HepG2 (cell line): ENCODE results near the gene PLB1. TPM values are rescaled to one million over a fixed set of nuclear protein-coding genes. Genes with fewer than 3 reads are reported as not detected.

ENCODE experiments used
- CC2D1A ChIP-seq: sonication (generic); formaldehyde crosslinking; IDR thresholded peaks from 2 replicates; pipeline ENCODE4 v1.8.1; 2023; ENCODE audit warnings: mild to moderate bottlenecking, missing genetic modification reagents
- CHD2 ChIP-seq: IDR thresholded peaks from 2 replicates; pipeline ENCODE4 v1.6.1; 2011; ENCODE audit warnings: low read depth, low read length, improper control_type of control experiment
- FOXK1 ChIP-seq: sonication (generic); formaldehyde crosslinking; IDR thresholded peaks from 2 replicates; pipeline ENCODE4 v1.4.0; 2020; ENCODE audit warnings: low read depth, missing genetic modification reagents, borderline replicate concordance
- GZF1 ChIP-seq: sonication (generic); formaldehyde crosslinking; IDR thresholded peaks from 2 replicates; pipeline ENCODE4 v1.5.1; 2020; ENCODE audit warnings: mild to moderate bottlenecking, missing genetic modification reagents
- IRF2 ChIP-seq: IDR thresholded peaks from 2 replicates; pipeline ENCODE4 v1.6.1; 2018; ENCODE audit warnings: missing genetic modification reagents, missing compliant biosample characterization
- KAT7 ChIP-seq: IDR thresholded peaks from 2 replicates; pipeline ENCODE4 v1.6.1; 2018; ENCODE audit warnings: borderline replicate concordance, missing compliant biosample characterization
- KDM2A ChIP-seq: sonication (generic); formaldehyde crosslinking; IDR thresholded peaks from 2 replicates; pipeline ENCODE4 v1.4.0; 2020; ENCODE audit warnings: low read depth, missing genetic modification reagents, borderline replicate concordance
- KMT2A ChIP-seq: sonication (generic); formaldehyde crosslinking; IDR thresholded peaks from 2 replicates; pipeline ENCODE4 v1.4.0; 2020; ENCODE audit warnings: missing genetic modification reagents
- MXD3 ChIP-seq: IDR thresholded peaks from 2 replicates; pipeline ENCODE4 v1.6.1; 2016; ENCODE audit warnings: mild to moderate bottlenecking, missing biosample characterization, missing genetic modification reagents
- PHB2 ChIP-seq: fragments of 450-650 bp; IDR thresholded peaks from 2 replicates; pipeline ENCODE4 v1.6.1; 2018; ENCODE audit not compliant: partially characterized antibody
- POGK ChIP-seq: sonication (generic); formaldehyde crosslinking; conservative IDR thresholded peaks from 2 replicates; pipeline ENCODE4 v1.8.0; 2022; ENCODE audit warnings: mild to moderate bottlenecking, moderate library complexity, missing genetic modification reagents
- RARG ChIP-seq: sonication (generic); formaldehyde crosslinking; IDR thresholded peaks from 2 replicates; pipeline ENCODE4 v1.4.0; 2020; ENCODE audit warnings: low read depth, mild to moderate bottlenecking, missing genetic modification reagents
- SP2 ChIP-seq: sonication (generic); formaldehyde crosslinking; IDR thresholded peaks from 2 replicates; pipeline ENCODE4 v1.5.1; 2020; ENCODE audit warnings: mild to moderate bottlenecking, missing genetic modification reagents
- ZBTB2 ChIP-seq: sonication (generic); formaldehyde crosslinking; IDR thresholded peaks from 2 replicates; pipeline ENCODE4 v1.8.0; 2022; ENCODE audit warnings: low read depth, missing genetic modification reagents
- ZNF468 ChIP-seq: sonication (generic); formaldehyde crosslinking; IDR thresholded peaks from 2 replicates; pipeline ENCODE4 v1.8.0; 2022; ENCODE audit warnings: mild to moderate bottlenecking, moderate library complexity, missing genetic modification reagents
- ZNF577 ChIP-seq: sonication (generic); formaldehyde crosslinking; IDR thresholded peaks from 2 replicates; pipeline ENCODE4 v1.4.0; 2020; ENCODE audit warnings: mild to moderate bottlenecking, low read depth, missing genetic modification reagents, borderline replicate concordance
- ZNF772 ChIP-seq: sonication (generic); formaldehyde crosslinking; IDR thresholded peaks from 2 replicates; pipeline ENCODE4 v1.5.0; 2020; ENCODE audit warnings: mild to moderate bottlenecking, missing genetic modification reagents
- ZSCAN31 ChIP-seq: sonication (generic); formaldehyde crosslinking; IDR thresholded peaks from 2 replicates; pipeline ENCODE4 v1.5.0; 2020; ENCODE audit warnings: low read depth, mild to moderate bottlenecking, missing genetic modification reagents
- polyA plus RNA-seq, 8 experiments: library from polyadenylated mRNA; depleted of rRNA in 3 of 8; stranded (reverse) in 7 of 8; unstranded in 1 of 8; fragments of >200 nt; fragmentation: Illumina TruSeq in 4 of 8; extraction: Trizol in 4 of 8; gene quantifications; 2 replicates each; pipeline versions ENCODE4 v1.2.1 to v1.2.3, GENCODE V29; 2011 to 2016; ENCODE audit warnings: low read depth in 4 of 8, missing spikeins in 1 of 8, mixed read lengths in 1 of 8; ENCODE audit not compliant: insufficient read depth in 1 of 8
- total RNA-seq, 5 experiments: library from RNA; depleted of rRNA; stranded (reverse); fragments of >200 nt; fragmentation: Illumina TruSeq; extraction: Trizol; gene quantifications; 2 replicates each; pipeline ENCODE4 v1.2.3, GENCODE V29; 2016; ENCODE audit warnings: low read depth in 1 of 5
- TF ChIP-seq, protein P1 (sequence below): sonication (generic); formaldehyde crosslinking; IDR thresholded peaks from 2 replicates; pipeline ENCODE4 v1.4.0; 2020; ENCODE audit warnings: missing genetic modification reagents; ENCODE audit errors: not compliant biosample characterization
- TF ChIP-seq, protein P2 (sequence below): sonication (generic); formaldehyde crosslinking; IDR thresholded peaks from 2 replicates; pipeline ENCODE4 v1.8.0; 2022; ENCODE audit warnings: missing genetic modification reagents, mild to moderate bottlenecking, inconsistent platforms, borderline replicate concordance
- TF ChIP-seq, protein P3 (sequence below): sonication (generic); formaldehyde crosslinking; IDR thresholded peaks from 2 replicates; pipeline ENCODE4 v1.4.0; 2020; ENCODE audit warnings: missing genetic modification reagents, borderline replicate concordance

The PLB1 gene
- total and polyA plus RNA-seq, 2 of the 13 experiments (the other 11 are each of a cell fraction or from before 2014, with no cell fraction given): 0.20 to 1.8 TPM

- no peak for TF ChIP-seq POGK (CRISPR knock-in tag)
- TF ChIP-seq, protein P1, sequence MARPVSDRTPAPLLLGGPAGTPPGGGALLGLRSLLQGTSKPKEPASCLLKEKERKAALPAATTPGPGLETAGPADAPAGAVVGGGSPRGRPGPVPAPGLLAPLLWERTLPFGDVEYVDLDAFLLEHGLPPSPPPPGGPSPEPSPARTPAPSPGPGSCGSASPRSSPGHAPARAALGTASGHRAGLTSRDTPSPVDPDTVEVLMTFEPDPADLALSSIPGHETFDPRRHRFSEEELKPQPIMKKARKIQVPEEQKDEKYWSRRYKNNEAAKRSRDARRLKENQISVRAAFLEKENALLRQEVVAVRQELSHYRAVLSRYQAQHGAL: no peak
- TF ChIP-seq CC2D1A (CRISPR knock-in tag): no peak
- TF ChIP-seq MXD3 (CRISPR knock-in tag): no peak
- no peak for TF ChIP-seq ZSCAN31 (CRISPR knock-in tag)
- no peak for TF ChIP-seq FOXK1
- TF ChIP-seq, protein P2, sequence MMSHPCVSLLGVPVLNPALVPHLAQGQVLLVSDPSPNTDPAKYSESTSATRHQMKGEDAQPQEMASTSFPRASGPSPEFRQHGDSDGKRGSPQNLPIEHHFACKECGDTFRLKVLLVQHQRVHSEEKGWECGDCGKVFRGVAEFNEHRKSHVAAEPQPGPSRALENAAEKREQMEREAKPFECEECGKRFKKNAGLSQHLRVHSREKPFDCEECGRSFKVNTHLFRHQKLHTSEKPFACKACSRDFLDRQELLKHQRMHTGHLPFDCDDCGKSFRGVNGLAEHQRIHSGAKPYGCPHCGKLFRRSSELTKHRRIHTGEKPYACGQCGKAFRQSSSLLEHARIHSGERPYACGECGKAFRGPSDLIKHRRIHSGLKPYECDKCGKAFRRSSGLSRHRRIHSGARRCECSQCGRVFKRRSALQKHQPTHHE (CRISPR knock-in tag): no peak
- TF ChIP-seq RARG (CRISPR knock-in tag): no peak
- no peak for TF ChIP-seq ZNF772 (CRISPR knock-in tag)
- TF ChIP-seq, protein P3, sequence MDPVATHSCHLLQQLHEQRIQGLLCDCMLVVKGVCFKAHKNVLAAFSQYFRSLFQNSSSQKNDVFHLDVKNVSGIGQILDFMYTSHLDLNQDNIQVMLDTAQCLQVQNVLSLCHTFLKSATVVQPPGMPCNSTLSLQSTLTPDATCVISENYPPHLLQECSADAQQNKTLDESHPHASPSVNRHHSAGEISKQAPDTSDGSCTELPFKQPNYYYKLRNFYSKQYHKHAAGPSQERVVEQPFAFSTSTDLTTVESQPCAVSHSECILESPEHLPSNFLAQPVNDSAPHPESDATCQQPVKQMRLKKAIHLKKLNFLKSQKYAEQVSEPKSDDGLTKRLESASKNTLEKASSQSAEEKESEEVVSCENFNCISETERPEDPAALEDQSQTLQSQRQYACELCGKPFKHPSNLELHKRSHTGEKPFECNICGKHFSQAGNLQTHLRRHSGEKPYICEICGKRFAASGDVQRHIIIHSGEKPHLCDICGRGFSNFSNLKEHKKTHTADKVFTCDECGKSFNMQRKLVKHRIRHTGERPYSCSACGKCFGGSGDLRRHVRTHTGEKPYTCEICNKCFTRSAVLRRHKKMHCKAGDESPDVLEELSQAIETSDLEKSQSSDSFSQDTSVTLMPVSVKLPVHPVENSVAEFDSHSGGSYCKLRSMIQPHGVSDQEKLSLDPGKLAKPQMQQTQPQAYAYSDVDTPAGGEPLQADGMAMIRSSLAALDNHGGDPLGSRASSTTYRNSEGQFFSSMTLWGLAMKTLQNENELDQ (CRISPR knock-in tag): no peak
- peak; percentile 22; the same call in 1 of the 2 replicates for TF ChIP-seq KDM2A
- no peak for TF ChIP-seq SP2 (CRISPR knock-in tag)
- no peak for TF ChIP-seq ZBTB2
- no peak for TF ChIP-seq KMT2A (CRISPR knock-in tag)
- TF ChIP-seq PHB2: no peak
- peak; percentile 55; the same call in 1 of the 2 replicates for TF ChIP-seq IRF2 (CRISPR knock-in tag)
- TF ChIP-seq ZNF468 (CRISPR knock-in tag): no peak
- TF ChIP-seq ZNF577 (CRISPR knock-in tag): no peak
- no peak for TF ChIP-seq GZF1 (CRISPR knock-in tag)
- TF ChIP-seq CHD2: no peak
- TF ChIP-seq KAT7 (CRISPR knock-in tag): no peak
These were observed 122.6 kb downstream of the PLB1 start (continued) for GRCh38 chr2:28618221-28619141.
